K562 (cell line): ENCODE data around the gene SETMAR. TPM values are rescaled to one million over a fixed set of nuclear protein-coding genes. Genes with fewer than 3 reads are reported as not detected.

Source experiments
- ATAC-seq: fragments of 200-7000 bp; cut with Tn5 transposase; 3 replicates; pipeline ENCODE4 v1.9.1; 2020; ENCODE audit warnings: moderate library complexity
- BruUV-seq: library from RNA; stranded (reverse); fragments of 400-500 nt; replicated peaks from 2 replicates; lab custom pipeline; 2021; lab: Mats Ljungman, UMichigan
- CTCF ChIA-PET: fragments of 300-600 bp; formaldehyde crosslinking; extraction: SDS; loops from one replicate; lab custom pipeline; 2021; ENCODE audit warnings: low intra/inter-chr PET ratio; lab: Yijun Ruan, JAX
- POLR2A ChIA-PET: fragments of 300-600, 350-650 bp; sonication (Branson Sonifier 250); formaldehyde crosslinking; extraction: SDS; loops from one replicate; lab custom pipeline; 2021; ENCODE audit warnings: antibody characterized with exemption, inconsistent platforms; lab: Yijun Ruan, JAX
- DNase-seq, 4 experiments: peaks; one replicate each; pipeline versions ENCODE4 v3.0.0 to v3.0.0-alpha.2; 2011 to 2018; ENCODE audit warnings: low spot score in 3 of 4, mixed read lengths in 3 of 4; ENCODE audit errors: extremely low read depth in 1 of 4
- FAIRE-seq: peaks from 2 replicates; lab custom pipeline; 2011; peaks lifted over from hg19 to GRCh38; lab: Jason Lieb, UNC
- H2AFZ ChIP-seq: 2 replicates; pipeline ENCODE4 v1.6.0; 2011; ENCODE audit warnings: low read depth, low read length, control low read depth, inconsistent platforms
- H3K27ac ChIP-seq: fragments of 200-600 bp; 3 replicates; pipeline ENCODE4 v1.8.0; 2011; ENCODE audit warnings: low read depth, mild to moderate bottlenecking, control low read depth, inconsistent platforms, low read length, moderate library complexity, mixed read lengths; ENCODE audit errors: extremely low read depth
- H3K27me3 ChIP-seq, 2 experiments: fragments of 300-600 bp in 1 of 2; 2 replicates in 1 of 2; 3 replicates in 1 of 2; pipeline versions ENCODE4 v1.6.0 to v1.8.0; 2011; ENCODE audit warnings: inconsistent platforms in 2 of 2, low read length in 2 of 2, mild to moderate bottlenecking in 1 of 2, mixed read lengths in 1 of 2, moderate library complexity in 1 of 2; ENCODE audit not compliant: control insufficient read depth in 2 of 2, insufficient read depth in 2 of 2
- H3K36me3 ChIP-seq: fragments of 300-600 bp; 3 replicates; pipeline ENCODE4 v1.8.0; 2011; ENCODE audit warnings: mild to moderate bottlenecking, low read length, inconsistent platforms; ENCODE audit not compliant: control insufficient read depth, insufficient read depth
- H3K4me1 ChIP-seq, 2 experiments: fragments of 200-600 bp in 1 of 2; replicated peaks in 1 of 2; 2 replicates in 1 of 2; 3 replicates in 1 of 2; pipeline versions ENCODE4 v1.5.1 to v1.8.0; 2011; ENCODE audit warnings: inconsistent platforms in 2 of 2, low read length in 2 of 2, mild to moderate bottlenecking in 1 of 2, mixed read lengths in 1 of 2, moderate library complexity in 1 of 2; ENCODE audit not compliant: control insufficient read depth in 2 of 2, insufficient read depth in 2 of 2
- H3K4me2 ChIP-seq: 2 replicates; pipeline ENCODE4 v1.6.1; 2011; ENCODE audit warnings: low read length, control low read depth, inconsistent platforms, mixed read lengths; ENCODE audit not compliant: insufficient read depth
- H3K4me3 ChIP-seq: fragments of 200-600 bp; sonication (generic), shearing (Covaris generic); 2 replicates; pipeline ENCODE4 v1.5.1; 2016; ENCODE audit warnings: control low read depth, inconsistent platforms
- H3K79me2 ChIP-seq: fragments of 200-600 bp; 3 replicates; pipeline ENCODE4 v1.8.0; 2011; ENCODE audit warnings: low read length, inconsistent platforms; ENCODE audit not compliant: control insufficient read depth, insufficient read depth
- H3K9ac ChIP-seq, 2 experiments: 2 replicates each; pipeline versions ENCODE4 v1.6.0 to v1.6.1; 2011; ENCODE audit warnings: low read depth in 2 of 2, low read length in 2 of 2, control low read depth in 1 of 2, inconsistent platforms in 1 of 2, mild to moderate bottlenecking in 1 of 2, mixed read lengths in 1 of 2; ENCODE audit not compliant: insufficient read depth in 1 of 2
- H3K9me1 ChIP-seq: one replicate; pipeline ENCODE4 v1.6.0; 2011; ENCODE audit warnings: inconsistent platforms, mild to moderate bottlenecking, low read length, moderate library complexity; ENCODE audit not compliant: control insufficient read depth, insufficient read depth
- H3K9me3 ChIP-seq: replicated peaks from 2 replicates; pipeline ENCODE4 v1.5.1; 2011; ENCODE audit warnings: low read depth, low read length, inconsistent platforms; ENCODE audit not compliant: control insufficient read depth, insufficient read depth
- H4K20me1 ChIP-seq: replicated peaks from 2 replicates; pipeline ENCODE4 v1.6.1; 2011; ENCODE audit warnings: low read length, inconsistent platforms, mixed read lengths; ENCODE audit not compliant: control insufficient read depth, insufficient read depth
- ARID1B ChIP-seq: fragments of 450-650 bp; IDR thresholded peaks from 2 replicates; pipeline ENCODE4 v1.6.1; 2016; ENCODE audit warnings: antibody characterized with exemption, mild to moderate bottlenecking, inconsistent platforms
- C11orf30 ChIP-seq: fragments of 450-650 bp; IDR thresholded peaks from 2 replicates; pipeline ENCODE4 v1.6.1; 2016; ENCODE audit warnings: low read depth, mild to moderate bottlenecking
- CBFA2T3 ChIP-seq: fragments of 450-650 bp; IDR thresholded peaks from 2 replicates; pipeline ENCODE4 v1.6.1; 2017
- ELF1 ChIP-seq: fragments of 200-800 bp; sonication (Bioruptor generic); IDR thresholded peaks from 2 replicates; pipeline ENCODE4 v1.6.1; 2016; ENCODE audit warnings: missing genetic modification characterization, missing compliant biosample characterization
- FOXA1 ChIP-seq: fragments of 450-650 bp; IDR thresholded peaks from 2 replicates; pipeline ENCODE4 v1.6.1; 2016; ENCODE audit warnings: mild to moderate bottlenecking, borderline replicate concordance
- FOXA3 ChIP-seq, 2 experiments: fragments of 450-650 bp in 1 of 2; sonication (generic) in 1 of 2; formaldehyde crosslinking; IDR thresholded peaks in 1 of 2; conservative IDR thresholded peaks in 1 of 2; 2 replicates each; pipeline versions ENCODE4 v1.4.0 to v1.8.0; 2020 to 2022; ENCODE audit warnings: mild to moderate bottlenecking in 2 of 2, missing genetic modification reagents in 1 of 2
- HDAC2 ChIP-seq: fragments of 450-650 bp; IDR thresholded peaks from 2 replicates; pipeline ENCODE4 v1.6.1; 2016; ENCODE audit warnings: mild to moderate bottlenecking
- LEF1 ChIP-seq: fragments of 450-650 bp; IDR thresholded peaks from 2 replicates; pipeline ENCODE4 v1.6.1; 2016; ENCODE audit warnings: mild to moderate bottlenecking
- MCM3 ChIP-seq: fragments of 450-650 bp; IDR thresholded peaks from 2 replicates; pipeline ENCODE4 v1.6.1; 2016
- MEIS2 ChIP-seq: fragments of 450-650 bp; IDR thresholded peaks from 2 replicates; pipeline ENCODE4 v1.6.1; 2014; ENCODE audit warnings: mild to moderate bottlenecking; ENCODE audit not compliant: partially characterized antibody
- NCOA6 ChIP-seq: fragments of 450-650 bp; IDR thresholded peaks from 2 replicates; pipeline ENCODE4 v1.6.1; 2017; ENCODE audit warnings: mild to moderate bottlenecking
- PHF8 ChIP-seq: fragments of 200-600 bp; sonication (generic); IDR thresholded peaks from 2 replicates; pipeline ENCODE4 v1.6.1; 2012; ENCODE audit warnings: mixed run types, mild to moderate bottlenecking, inconsistent platforms, low read length, moderate library complexity, borderline replicate concordance
- PKNOX1 ChIP-seq: fragments of 450-650 bp; IDR thresholded peaks from 2 replicates; pipeline ENCODE4 v1.6.1; 2016
- SMARCA4 ChIP-seq: fragments of 450-650 bp; IDR thresholded peaks from 2 replicates; pipeline ENCODE4 v1.6.1; 2016
- TCF3 ChIP-seq: sonication (generic); formaldehyde crosslinking; IDR thresholded peaks from 2 replicates; pipeline ENCODE4 v1.4.0; 2020; ENCODE audit warnings: mild to moderate bottlenecking, missing genetic modification reagents
- TGIF2 ChIP-seq: sonication (generic); formaldehyde crosslinking; IDR thresholded peaks from 2 replicates; pipeline ENCODE4 v1.8.1; 2022; ENCODE audit warnings: mild to moderate bottlenecking, missing genetic modification reagents, moderate library complexity
- ZNF511 ChIP-seq: sonication (generic); formaldehyde crosslinking; IDR thresholded peaks from 2 replicates; pipeline ENCODE4 v1.8.0; 2022; ENCODE audit warnings: mild to moderate bottlenecking, missing genetic modification reagents
- ZNF766 ChIP-seq: fragments of 200-800 bp; sonication (Bioruptor generic); conservative IDR thresholded peaks from 2 replicates; pipeline ENCODE4 v1.6.1; 2016; ENCODE audit warnings: missing genetic modification characterization, missing compliant biosample characterization
- in situ Hi-C: fragments of 300-500 bp; cut with MboI; formaldehyde crosslinking; loops from 4 replicates; pipeline ENCODE4 v1.15.0; 2018; ENCODE audit warnings: inconsistent platforms, mixed read lengths
- intact Hi-C: fragments of 100-400 bp; cut with micrococcal nuclease; formaldehyde crosslinking; loops from 2 replicates; pipeline ENCODE4 v1.14.2; 2022
- polyA plus RNA-seq, 8 experiments: library from polyadenylated mRNA; depleted of rRNA in 4 of 8; stranded (reverse) in 5 of 8; unstranded in 3 of 8; fragments of >200 nt; fragmentation: Nextera tagmentation in 2 of 8; fragmentation: Illumina TruSeq in 1 of 8; extraction: Ambion mirVana in 2 of 8; extraction: Trizol in 1 of 8; gene quantifications; 2 replicates each; pipeline versions ENCODE4 v1.2.1 to v1.2.3, GENCODE V29; 2011 to 2014; ENCODE audit warnings: inconsistent platforms in 1 of 8, missing spikeins in 1 of 8
- total RNA-seq, 7 experiments: library from RNA; depleted of rRNA in 6 of 7; stranded (reverse); fragments of >200 nt in 6 of 7; fragmentation: Illumina TruSeq in 2 of 7; extraction: Trizol in 2 of 7; gene quantifications; 2 replicates each; pipeline versions ENCODE4 v1.2.1 to v1.2.3, GENCODE V29; 2011 to 2021; ENCODE audit warnings: low replicate concordance in 1 of 7
- TF ChIP-seq, protein P1 (sequence below), 2 experiments: IDR thresholded peaks in 1 of 2; conservative IDR thresholded peaks in 1 of 2; 2 replicates each; pipeline ENCODE4 v1.6.1; 2016; ENCODE audit warnings: low read depth in 2 of 2, mild to moderate bottlenecking in 1 of 2, missing compliant biosample characterization in 1 of 2, missing genetic modification characterization in 1 of 2, moderate library complexity in 1 of 2

The SETMAR gene
- total and polyA plus RNA-seq, 9 of the 15 experiments (the other 6 are each of a cell fraction or from before 2014, with no cell fraction given): 5.5 to 25.1 (median 18.2) TPM

GRCh38 chr3:4320096-4320911 is 17.1 kb downstream of the SETMAR start:
- no TSS peak for BruUV-seq
- intact Hi-C loops: no loop called here
- in situ Hi-C loops: no loop called here
- TF ChIP-seq ZNF511 (CRISPR knock-in tag) (no peak), SMARCA4 (peak; percentile 46; the same call in 1 of the 2 replicates), LEF1 (peak; percentile 50; the same call in 1 of the 2 replicates), ARID1B (peak; percentile 70), MEIS2 (peak; percentile 91), FOXA3 (CRISPR knock-in tag; conservative IDR thresholded peaks at IDR 0.05 in 1 of 2, IDR thresholded peaks at IDR 0.05 in 1 of 2) (peak; percentile 88 to 96; a peak in 3 of 4 replicates), C11orf30 (peak; percentile 40; the same call in 1 of the 2 replicates), PHF8 (no peak), CBFA2T3 (peak; percentile 16; the same call in 1 of the 2 replicates), TGIF2 (CRISPR knock-in tag) (no peak), MCM3 (no peak), HDAC2 (no peak), TCF3 (CRISPR knock-in tag) (peak; percentile 43), NCOA6 (no peak), ZNF766 (0 out of 2 replicates have a peak, but pooled peaks have one; percentile 25), FOXA1 (peak; percentile 43; the same call in 1 of the 2 replicates), PKNOX1 (0 out of 2 replicates have a peak, but pooled peaks have one; percentile 25), ELF1 (tag) (no peak)
- TF ChIP-seq, protein P1, sequence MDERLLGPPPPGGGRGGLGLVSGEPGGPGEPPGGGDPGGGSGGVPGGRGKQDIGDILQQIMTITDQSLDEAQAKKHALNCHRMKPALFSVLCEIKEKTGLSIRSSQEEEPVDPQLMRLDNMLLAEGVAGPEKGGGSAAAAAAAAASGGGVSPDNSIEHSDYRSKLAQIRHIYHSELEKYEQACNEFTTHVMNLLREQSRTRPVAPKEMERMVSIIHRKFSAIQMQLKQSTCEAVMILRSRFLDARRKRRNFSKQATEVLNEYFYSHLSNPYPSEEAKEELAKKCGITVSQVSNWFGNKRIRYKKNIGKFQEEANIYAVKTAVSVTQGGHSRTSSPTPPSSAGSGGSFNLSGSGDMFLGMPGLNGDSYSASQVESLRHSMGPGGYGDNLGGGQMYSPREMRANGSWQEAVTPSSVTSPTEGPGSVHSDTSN (CRISPR knock-in tag; IDR thresholded peaks at IDR 0.05; ENCODE audit: low read depth): no peak
- TF ChIP-seq, protein P1 (tag; conservative IDR thresholded peaks at IDR 0.05; ENCODE audit: low read depth): peak; percentile 93

More at GRCh38 chr3:4320096-4320911, 17.1 kb downstream of the SETMAR start:
- H3K4me3 ChIP-seq: no peak overlapping the region
- ATAC-seq (no peak), FAIRE-seq (no peak), DNase-seq (no peak)
- no peaks in the 10 kb centered on the region for H3K9me3 ChIP-seq
- H3K36me3 ChIP-seq: peaks cover 8% of the 10 kb centered on the region; the same call in 2 of the 3 replicates
- no peak overlapping the region for H3K9ac ChIP-seq
- peak overlapping the region; percentile 23; the same call in 1 of the 3 replicates for H3K27ac ChIP-seq
- ChIA-PET POLR2A (interaction anchor here (0.6 kb wide), 1 partner anchor 23 kb away, joined by 3 read pairs; no protein-coding TSS in a partner anchor), CTCF (no interaction called here)
- no peaks in the 10 kb centered on the region for H3K79me2 ChIP-seq
- H4K20me1 ChIP-seq: no peaks in the 10 kb centered on the region
- peak overlapping the region; percentile 14; the same call in 1 of the 2 replicates for H2AFZ ChIP-seq
- H3K4me1 ChIP-seq: peaks cover 4 to 37% of the 10 kb centered on the region in 2 experiments; a peak in 4 of 5 replicates
- no peak overlapping the region for H3K4me2 ChIP-seq
- no peaks in the 10 kb centered on the region for H3K27me3 ChIP-seq
- no peaks in the 10 kb centered on the region for H3K9me1 ChIP-seq
